Epithelial cell of esophagus (primary cell): ENCODE results near the gene SPINT2.
"Not testable (repeated sequence)": the region's sequence is repeated elsewhere in the genome, so short reads cannot be mapped to it uniquely, and the experiment has no call there.

Source experiments
- DNase-seq: peaks from one replicate; pipeline ENCODE4 v3.0.0; 2010; ENCODE audit warnings: low read depth
- H3K4me3 ChIP-seq: 2 replicates; pipeline ENCODE4 v1.5.1; 2011; ENCODE audit warnings: mild to moderate bottlenecking, low read length, control low read depth
- TF ChIP-seq, protein P1 (sequence below): IDR thresholded peaks from 2 replicates; pipeline ENCODE4 v1.5.1; 2011; ENCODE audit warnings: low read depth, mild to moderate bottlenecking, low read length, control low read depth, inconsistent platforms; ENCODE audit not compliant: insufficient read depth; ENCODE audit errors: missing control alignments

SPINT2 gene

DNA sequence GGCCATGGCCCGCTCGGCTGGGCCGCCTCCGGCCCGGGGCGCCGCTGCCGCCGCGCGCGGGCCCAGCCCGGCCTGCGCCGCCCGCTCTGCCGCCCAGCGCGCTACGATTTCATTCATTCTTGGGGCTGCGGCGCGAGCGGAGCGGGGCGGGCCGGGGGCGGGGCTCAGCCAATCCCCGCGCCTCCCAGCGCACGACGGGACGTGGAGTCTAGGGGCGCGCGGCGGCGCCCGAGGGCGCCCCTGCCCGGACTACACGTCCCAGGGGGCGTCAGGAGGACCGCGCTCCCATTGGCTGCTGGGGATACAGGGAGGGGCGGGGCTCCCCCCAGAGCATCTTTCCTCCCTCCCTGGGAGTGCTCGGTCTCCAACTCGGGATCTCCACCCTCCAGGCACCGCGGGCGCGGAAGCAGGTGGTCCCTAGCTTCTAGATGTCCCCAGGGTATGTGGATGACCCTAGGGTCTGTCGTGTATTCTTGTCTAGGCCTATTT, 34.7 kb upstream of the SPINT2 start:
- TF ChIP-seq, protein P1, sequence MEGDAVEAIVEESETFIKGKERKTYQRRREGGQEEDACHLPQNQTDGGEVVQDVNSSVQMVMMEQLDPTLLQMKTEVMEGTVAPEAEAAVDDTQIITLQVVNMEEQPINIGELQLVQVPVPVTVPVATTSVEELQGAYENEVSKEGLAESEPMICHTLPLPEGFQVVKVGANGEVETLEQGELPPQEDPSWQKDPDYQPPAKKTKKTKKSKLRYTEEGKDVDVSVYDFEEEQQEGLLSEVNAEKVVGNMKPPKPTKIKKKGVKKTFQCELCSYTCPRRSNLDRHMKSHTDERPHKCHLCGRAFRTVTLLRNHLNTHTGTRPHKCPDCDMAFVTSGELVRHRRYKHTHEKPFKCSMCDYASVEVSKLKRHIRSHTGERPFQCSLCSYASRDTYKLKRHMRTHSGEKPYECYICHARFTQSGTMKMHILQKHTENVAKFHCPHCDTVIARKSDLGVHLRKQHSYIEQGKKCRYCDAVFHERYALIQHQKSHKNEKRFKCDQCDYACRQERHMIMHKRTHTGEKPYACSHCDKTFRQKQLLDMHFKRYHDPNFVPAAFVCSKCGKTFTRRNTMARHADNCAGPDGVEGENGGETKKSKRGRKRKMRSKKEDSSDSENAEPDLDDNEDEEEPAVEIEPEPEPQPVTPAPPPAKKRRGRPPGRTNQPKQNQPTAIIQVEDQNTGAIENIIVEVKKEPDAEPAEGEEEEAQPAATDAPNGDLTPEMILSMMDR: no peak
- H3K4me3 ChIP-seq: no peak overlapping the region
- DNase-seq: peak; percentile 73

DNA sequence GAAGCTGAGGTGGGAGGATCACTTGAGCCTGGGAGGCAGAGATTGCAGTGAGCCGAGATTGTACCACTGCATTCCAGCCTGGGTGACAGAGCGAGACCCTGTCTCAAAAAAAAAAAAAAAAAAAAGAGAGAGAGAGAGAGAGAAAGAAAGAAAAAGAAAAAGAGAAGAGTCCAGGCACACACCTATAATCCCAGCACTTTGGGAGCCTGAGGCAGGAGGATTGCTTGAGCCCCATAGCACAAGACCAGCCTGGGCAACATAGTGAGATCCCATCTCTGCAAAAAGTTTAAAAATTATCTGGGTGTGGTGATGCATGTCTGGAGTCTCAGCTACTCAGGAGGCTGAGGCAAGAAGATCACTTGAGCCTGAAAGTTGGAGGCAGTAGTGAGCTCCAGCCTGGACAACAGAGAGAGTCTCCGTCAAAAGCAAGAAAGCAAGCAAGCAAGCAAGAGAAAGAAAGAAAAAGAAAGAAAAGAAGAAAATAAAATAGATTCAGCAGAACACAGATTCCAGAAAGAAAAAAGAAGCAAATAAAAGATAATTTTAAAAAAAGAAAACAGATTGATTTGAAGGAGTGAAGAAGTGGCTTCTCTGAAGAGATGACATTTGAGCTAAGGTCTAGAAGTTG, 33.8 kb upstream of the SPINT2 start:
- not testable (repeated sequence) for DNase-seq, H3K4me3 ChIP-seq

DNA sequence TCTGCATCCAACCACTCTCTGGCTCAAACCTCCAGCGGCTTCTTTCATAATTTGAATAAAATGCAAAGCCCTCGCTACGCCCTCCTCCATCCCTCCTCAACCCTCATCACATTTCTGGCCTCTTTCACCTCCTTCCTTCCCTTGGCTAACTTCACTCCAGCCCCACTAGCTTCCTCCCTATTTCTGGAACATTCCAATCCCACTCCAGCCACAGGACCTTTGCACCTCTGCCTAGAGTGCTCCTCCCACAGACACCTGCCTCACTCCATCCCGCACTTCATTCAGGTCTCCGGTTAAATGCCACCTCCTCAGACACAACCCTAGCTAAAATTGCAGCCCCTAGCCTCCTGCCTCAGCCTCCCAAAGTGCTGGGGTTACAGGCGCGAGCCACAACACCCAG, 32.5 kb upstream of the SPINT2 start:
- no peak for DNase-seq
- TF ChIP-seq, protein P1: no peak
- no peak overlapping the region for H3K4me3 ChIP-seq

DNA sequence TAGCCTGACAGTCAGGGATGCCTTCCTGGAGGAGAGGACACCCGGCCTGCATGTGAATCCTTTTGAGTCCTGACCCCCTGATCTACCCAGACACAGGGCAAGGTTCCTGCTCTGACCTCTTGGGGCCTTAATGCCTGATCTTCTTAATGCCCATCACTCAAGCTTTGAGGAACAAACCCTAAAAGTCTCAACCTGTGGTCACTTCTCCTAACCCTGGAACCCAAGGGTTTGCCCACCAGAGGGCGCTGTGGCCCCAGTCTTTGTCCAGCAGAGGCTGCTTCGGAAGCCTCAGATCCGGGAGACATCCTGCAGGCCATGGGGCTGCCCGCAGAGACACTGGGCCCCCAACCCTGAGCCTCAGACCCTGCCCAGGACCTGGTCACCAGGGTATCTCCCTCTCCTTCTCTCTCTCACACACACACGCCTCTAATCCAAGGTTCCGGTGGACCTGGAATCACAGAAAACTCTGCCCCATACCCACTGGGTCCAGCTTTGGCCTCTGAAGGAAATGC, 30.6 kb upstream of the SPINT2 start:
- DNase-seq: peak; percentile 74

DNA sequence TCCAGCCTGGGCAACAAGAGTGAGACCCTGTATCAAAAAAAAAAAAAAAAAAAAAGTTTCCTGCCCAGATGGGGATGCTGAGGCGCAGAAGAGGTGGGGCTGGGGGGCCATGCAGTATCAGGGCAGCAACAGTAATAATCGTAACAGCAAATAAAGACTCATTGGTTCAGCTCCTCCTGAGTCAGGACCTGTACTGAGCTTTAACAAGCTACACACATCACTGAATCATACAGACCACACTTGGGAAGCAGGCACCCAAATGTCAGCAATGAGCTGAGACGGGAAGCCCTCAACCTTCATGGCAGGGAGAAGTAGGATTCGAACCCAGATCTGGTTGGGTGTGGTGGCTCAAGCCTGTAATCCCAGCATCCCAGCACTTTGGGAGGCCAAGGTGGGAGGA, 29.8 kb upstream of the SPINT2 start:
- DNase-seq: no peak
- TF ChIP-seq, protein P1: no peak
- no peak overlapping the region for H3K4me3 ChIP-seq

More for the DNA sequence above, 30.6 kb upstream of the SPINT2 start:
- H3K4me3 ChIP-seq: no peak overlapping the region
- TF ChIP-seq, protein P1: peak; percentile 89

DNA sequence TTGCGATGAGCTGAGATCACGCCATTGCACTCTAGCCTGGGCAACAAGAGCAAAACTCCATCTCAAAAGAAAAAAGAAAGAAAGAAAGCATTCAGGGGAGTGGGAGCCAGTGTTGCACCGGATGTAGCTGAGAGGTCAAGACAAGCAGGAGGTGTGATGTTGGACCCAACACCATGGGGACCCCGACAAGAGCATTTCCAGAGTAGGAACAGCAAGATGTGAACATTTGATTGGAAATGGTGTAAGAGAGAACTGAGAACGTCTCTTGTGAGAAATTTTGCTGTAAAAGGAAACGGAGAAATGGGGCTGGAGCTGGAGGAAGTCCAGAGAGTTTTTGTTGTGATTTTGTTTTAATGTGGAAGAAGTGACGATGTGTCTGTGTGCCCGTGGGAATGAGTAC, 24.6 kb upstream of the SPINT2 start:
- TF ChIP-seq, protein P1: no peak
- DNase-seq: no peak
- no peak overlapping the region for H3K4me3 ChIP-seq

DNA sequence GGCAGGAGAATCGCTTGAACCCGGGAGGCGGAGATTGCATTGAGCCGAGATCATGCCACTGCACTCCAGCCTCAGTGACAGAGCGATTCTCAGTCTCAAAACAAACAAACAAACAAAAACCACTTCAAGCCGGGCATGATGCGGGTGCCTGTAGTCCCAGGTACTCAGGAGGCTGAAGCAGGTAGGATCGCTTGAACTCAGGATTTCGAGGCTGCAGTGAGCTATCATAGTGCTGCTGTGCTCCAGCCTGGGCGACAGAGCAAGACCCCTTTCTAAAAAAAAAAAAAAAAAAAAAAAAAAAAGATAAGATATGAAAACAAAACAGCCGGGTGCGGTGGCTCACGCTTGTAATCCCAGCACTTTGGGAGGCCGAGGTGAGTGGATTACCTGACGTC, 21.1 kb upstream of the SPINT2 start:
- TF ChIP-seq, protein P1: no peak
- DNase-seq: no peak
- H3K4me3 ChIP-seq: no peak overlapping the region
